Measurements from ENCODE around the gene SLC2A11.

- TF ChIP-seq, protein P1, sequence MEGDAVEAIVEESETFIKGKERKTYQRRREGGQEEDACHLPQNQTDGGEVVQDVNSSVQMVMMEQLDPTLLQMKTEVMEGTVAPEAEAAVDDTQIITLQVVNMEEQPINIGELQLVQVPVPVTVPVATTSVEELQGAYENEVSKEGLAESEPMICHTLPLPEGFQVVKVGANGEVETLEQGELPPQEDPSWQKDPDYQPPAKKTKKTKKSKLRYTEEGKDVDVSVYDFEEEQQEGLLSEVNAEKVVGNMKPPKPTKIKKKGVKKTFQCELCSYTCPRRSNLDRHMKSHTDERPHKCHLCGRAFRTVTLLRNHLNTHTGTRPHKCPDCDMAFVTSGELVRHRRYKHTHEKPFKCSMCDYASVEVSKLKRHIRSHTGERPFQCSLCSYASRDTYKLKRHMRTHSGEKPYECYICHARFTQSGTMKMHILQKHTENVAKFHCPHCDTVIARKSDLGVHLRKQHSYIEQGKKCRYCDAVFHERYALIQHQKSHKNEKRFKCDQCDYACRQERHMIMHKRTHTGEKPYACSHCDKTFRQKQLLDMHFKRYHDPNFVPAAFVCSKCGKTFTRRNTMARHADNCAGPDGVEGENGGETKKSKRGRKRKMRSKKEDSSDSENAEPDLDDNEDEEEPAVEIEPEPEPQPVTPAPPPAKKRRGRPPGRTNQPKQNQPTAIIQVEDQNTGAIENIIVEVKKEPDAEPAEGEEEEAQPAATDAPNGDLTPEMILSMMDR (IDR thresholded peaks at IDR 0.05; ENCODE audit: poor library complexity, severe bottlenecking): no peak
- TF ChIP-seq SMC3 (conservative IDR thresholded peaks at IDR 0.05; ENCODE audit: poor library complexity): no peak
- no peak for TF ChIP-seq POLR2AphosphoS5 (IDR thresholded peaks at IDR 0.05)
- no peak for TF ChIP-seq TAF1 (IDR thresholded peaks at IDR 0.05; ENCODE audit: low read depth)
- no peak for TF ChIP-seq EZH2 (IDR thresholded peaks at IDR 0.05; ENCODE audit: borderline replicate concordance, insufficient read depth, low read length, poor library complexity, severe bottlenecking)
- no peak for TF ChIP-seq EP300 (conservative IDR thresholded peaks at IDR 0.05; ENCODE audit: poor library complexity, severe bottlenecking)
Observed at GRCh38 chr22:23858484-23858815, 775 bp downstream of the SLC2A11 start.
